ENCODE data around the gene IFITM5. TPM values are rescaled to one million over a fixed set of nuclear protein-coding genes. Genes with fewer than 3 reads are reported as not detected.
"Not testable (repeated sequence)": the region's sequence is repeated elsewhere in the genome, so short reads cannot be mapped to it uniquely, and the experiment has no call there.

IFITM5 gene
- total RNA-seq, 1 donor from 2014 or later = not detected

GRCh38 chr11:288478-289397 lies 10.6 kb downstream of the IFITM5 start, which contains the start of gene PGGHG:
PGGHG (plus strand) TSS chr11:289126; CDS start chr11:289817, 691 bp downstream.
- Mint-ChIP-seq H3K4me1 (ENCODE audit: unreplicated experiment) (peaks cover 3% of the 10 kb centered on the region), H3K4me3 (peak within 1 kb of the TSS; percentile 84), H3K27me3 (peaks cover 16% of the 10 kb centered on the region), H3K36me3 (peaks cover 3% of the 10 kb centered on the region), H3K27ac (no peak within 1 kb of the TSS), H3K9me3 (no peaks in the 10 kb centered on the region)
- peak; percentile 70 for DNase-seq (ENCODE audit: extremely low spot score, unreplicated experiment)
- no peak for TF ChIP-seq CTCF (conservative IDR thresholded peaks at IDR 0.05)

- H3K9me3 Mint-ChIP-seq = no peaks in the 10 kb centered on the region
- no peak for TF ChIP-seq CTCF (conservative IDR thresholded peaks at IDR 0.05)
- H3K36me3 Mint-ChIP-seq = peaks cover 3% of the 10 kb centered on the region
- peak; percentile 68 for DNase-seq (ENCODE audit: extremely low spot score, unreplicated experiment)
- H3K27ac Mint-ChIP-seq = no peak overlapping the region
- peak overlapping the region; percentile 84 for H3K4me3 Mint-ChIP-seq
- peaks cover 5% of the 10 kb centered on the region for H3K4me1 Mint-ChIP-seq (ENCODE audit: unreplicated experiment)
- H3K27me3 Mint-ChIP-seq = peaks cover 20% of the 10 kb centered on the region
Observed at GRCh38 chr11:287821-288477, 11.4 kb downstream of the IFITM5 start.

- H3K36me3 Mint-ChIP-seq; H3K4me1 Mint-ChIP-seq (ENCODE audit: unreplicated experiment); H3K9me3 Mint-ChIP-seq: not testable (repeated sequence)
- Mint-ChIP-seq H3K4me3 (peak overlapping the region; percentile 78), H3K27ac (peak overlapping the region; percentile 53), H3K27me3 (peaks cover 27% of the 10 kb centered on the region)
- peak; percentile 55 for DNase-seq (ENCODE audit: extremely low spot score, unreplicated experiment)
Observed at GRCh38 chr11:286977-287820, 12.1 kb downstream of the IFITM5 start.

- H3K4me3 Mint-ChIP-seq = no peak overlapping the region
- TF ChIP-seq CTCF (conservative IDR thresholded peaks at IDR 0.05) = no peak
- no peak overlapping the region for H3K27ac Mint-ChIP-seq
- peaks cover 31% of the 10 kb centered on the region for H3K27me3 Mint-ChIP-seq
- DNase-seq (ENCODE audit: extremely low spot score, unreplicated experiment) = peak; percentile 66
- peaks cover 10% of the 10 kb centered on the region for H3K4me1 Mint-ChIP-seq (ENCODE audit: unreplicated experiment)
- no peaks in the 10 kb centered on the region for H3K36me3 Mint-ChIP-seq
- H3K9me3 Mint-ChIP-seq = no peaks in the 10 kb centered on the region
Observed at GRCh38 chr11:285894-286220, 13.5 kb downstream of the IFITM5 start.

GRCh38 chr11:285021-285893 lies 14.1 kb downstream of the IFITM5 start:
- Mint-ChIP-seq H3K36me3 (no peaks in the 10 kb centered on the region), H3K9me3 (no peaks in the 10 kb centered on the region), H3K27ac (no peak overlapping the region), H3K4me3 (no peak overlapping the region), H3K27me3 (peaks cover 31% of the 10 kb centered on the region), H3K4me1 (ENCODE audit: unreplicated experiment) (peaks cover 10% of the 10 kb centered on the region)
- DNase-seq (ENCODE audit: extremely low spot score, unreplicated experiment) = no peak
- TF ChIP-seq CTCF (conservative IDR thresholded peaks at IDR 0.05) = no peak

Data from type B pancreatic cell (in vitro differentiated cells).